Measurements from ENCODE around the gene PNLIPRP2.

PNLIPRP2 gene

DNA sequence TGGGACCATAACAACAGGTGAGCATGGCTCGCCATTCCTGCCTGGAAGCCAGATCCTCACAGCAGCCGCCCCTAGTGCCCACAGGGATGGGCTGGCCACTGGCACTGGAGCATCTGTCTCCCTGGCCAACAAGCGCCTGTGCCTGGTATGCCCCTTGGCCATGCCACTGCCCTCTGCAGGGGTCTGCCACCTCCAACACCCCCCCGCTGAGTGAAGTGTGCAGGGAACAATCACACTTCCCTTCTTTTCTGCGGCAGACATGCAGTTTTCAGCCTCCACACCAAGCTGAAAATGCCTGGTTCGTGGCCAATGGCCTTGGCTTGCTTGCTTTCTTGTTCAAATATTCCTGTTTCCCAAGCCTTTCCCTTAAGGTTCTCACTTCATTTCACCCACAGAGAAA, 70.9 kb downstream of the PNLIPRP2 start:
- no peak for TF ChIP-seq CTCF (IDR thresholded peaks at IDR 0.05; ENCODE audit: control insufficient read depth, extremely low read depth, insufficient read depth)
- no peak for DNase-seq (ENCODE audit: low read depth)
- H3K4me3 ChIP-seq (ENCODE audit: low read depth, low read length): no peak overlapping the region

GRCh38 chr10:116692225-116692624, 71.5 kb downstream of the PNLIPRP2 start:
- TF ChIP-seq CTCF (IDR thresholded peaks at IDR 0.05; ENCODE audit: control insufficient read depth, extremely low read depth, insufficient read depth): no peak
- no peak for DNase-seq (ENCODE audit: low read depth)
- H3K4me3 ChIP-seq (ENCODE audit: low read depth, low read length): no peak overlapping the region

DNA sequence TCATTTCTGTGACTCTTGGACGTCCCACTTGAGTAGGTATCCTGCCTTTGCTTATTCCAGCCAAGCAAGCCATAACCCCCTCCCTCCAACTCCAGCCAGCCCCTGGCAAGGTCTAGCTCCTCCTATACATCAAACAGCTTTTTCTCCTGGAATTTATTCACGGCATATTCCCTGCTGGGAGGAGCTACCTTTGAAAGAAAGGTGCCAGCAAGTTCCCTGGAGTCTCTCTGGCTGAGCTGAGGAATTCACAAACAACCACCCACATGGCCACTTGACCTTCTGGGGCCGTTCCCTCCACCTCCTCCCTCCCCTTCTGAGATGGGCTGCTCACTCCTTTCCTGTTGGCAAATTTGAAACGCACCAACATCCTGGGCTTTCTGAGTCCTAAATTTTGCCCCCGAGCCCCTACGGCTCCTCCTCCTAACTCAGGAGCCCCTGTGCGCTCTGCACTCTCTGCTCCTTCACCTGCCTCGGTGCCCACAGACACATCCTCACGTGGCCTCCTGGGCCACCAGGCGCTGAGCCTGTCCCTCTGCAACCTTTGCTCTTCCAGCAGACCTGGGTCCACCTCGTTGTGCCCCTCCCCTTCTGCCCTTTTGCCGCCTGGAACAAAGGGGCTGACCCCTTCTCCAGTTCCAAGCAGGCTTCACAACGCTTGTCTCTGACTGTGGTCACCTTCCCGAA, 73.6 kb downstream of the PNLIPRP2 start:
- DNase-seq (ENCODE audit: low read depth): no peak
- TF ChIP-seq CTCF (IDR thresholded peaks at IDR 0.05; ENCODE audit: control insufficient read depth, extremely low read depth, insufficient read depth): no peak
- H3K4me3 ChIP-seq (ENCODE audit: low read depth, low read length): no peak overlapping the region

Data from LNCaP clone FGC (cell line).